ENCODE data around the gene NXT2.

GRCh38 chrX:109585488-109585887 is 48.8 kb downstream of the NXT2 start:
- TF ChIP-seq, protein P1, sequence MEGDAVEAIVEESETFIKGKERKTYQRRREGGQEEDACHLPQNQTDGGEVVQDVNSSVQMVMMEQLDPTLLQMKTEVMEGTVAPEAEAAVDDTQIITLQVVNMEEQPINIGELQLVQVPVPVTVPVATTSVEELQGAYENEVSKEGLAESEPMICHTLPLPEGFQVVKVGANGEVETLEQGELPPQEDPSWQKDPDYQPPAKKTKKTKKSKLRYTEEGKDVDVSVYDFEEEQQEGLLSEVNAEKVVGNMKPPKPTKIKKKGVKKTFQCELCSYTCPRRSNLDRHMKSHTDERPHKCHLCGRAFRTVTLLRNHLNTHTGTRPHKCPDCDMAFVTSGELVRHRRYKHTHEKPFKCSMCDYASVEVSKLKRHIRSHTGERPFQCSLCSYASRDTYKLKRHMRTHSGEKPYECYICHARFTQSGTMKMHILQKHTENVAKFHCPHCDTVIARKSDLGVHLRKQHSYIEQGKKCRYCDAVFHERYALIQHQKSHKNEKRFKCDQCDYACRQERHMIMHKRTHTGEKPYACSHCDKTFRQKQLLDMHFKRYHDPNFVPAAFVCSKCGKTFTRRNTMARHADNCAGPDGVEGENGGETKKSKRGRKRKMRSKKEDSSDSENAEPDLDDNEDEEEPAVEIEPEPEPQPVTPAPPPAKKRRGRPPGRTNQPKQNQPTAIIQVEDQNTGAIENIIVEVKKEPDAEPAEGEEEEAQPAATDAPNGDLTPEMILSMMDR (IDR thresholded peaks at IDR 0.05 in 2 of 3, conservative IDR thresholded peaks at IDR 0.05 in 1 of 3; ENCODE audit: borderline replicate concordance in 1 of 3, insufficient read depth in 1 of 3, low read depth in 2 of 3, low read length in 2 of 3), result no peak
- no peak for TF ChIP-seq ELF1 (IDR thresholded peaks at IDR 0.05; ENCODE audit: borderline replicate concordance, low read depth)
- no peak for TF ChIP-seq MAX (IDR thresholded peaks at IDR 0.05)
- no peak for TF ChIP-seq RAD21 (IDR thresholded peaks at IDR 0.05; ENCODE audit: low read depth)
- no peak for TF ChIP-seq EZH2 (IDR thresholded peaks at IDR 0.05)
- no peak for TF ChIP-seq POLR2A (IDR thresholded peaks at IDR 0.05; ENCODE audit: borderline replicate concordance, extremely low read depth, insufficient read depth, insufficient read length)
- no peak for TF ChIP-seq POLR2AphosphoS5 (IDR thresholded peaks at IDR 0.05; ENCODE audit: low read depth, low read length)
- TF ChIP-seq REST (IDR thresholded peaks at IDR 0.05; ENCODE audit: low read depth), result no peak
- TF ChIP-seq YY1 (IDR thresholded peaks at IDR 0.05; ENCODE audit: extremely low read depth, insufficient replicate concordance, low read depth, low read length), result no peak
- TF ChIP-seq ZFX (IDR thresholded peaks at IDR 0.05), result no peak
- TF ChIP-seq FOSL1 (IDR thresholded peaks at IDR 0.05; ENCODE audit: low read depth), result no peak
- TF ChIP-seq SRF (IDR thresholded peaks at IDR 0.05; ENCODE audit: low read depth), result no peak
- TF ChIP-seq, protein P2, sequence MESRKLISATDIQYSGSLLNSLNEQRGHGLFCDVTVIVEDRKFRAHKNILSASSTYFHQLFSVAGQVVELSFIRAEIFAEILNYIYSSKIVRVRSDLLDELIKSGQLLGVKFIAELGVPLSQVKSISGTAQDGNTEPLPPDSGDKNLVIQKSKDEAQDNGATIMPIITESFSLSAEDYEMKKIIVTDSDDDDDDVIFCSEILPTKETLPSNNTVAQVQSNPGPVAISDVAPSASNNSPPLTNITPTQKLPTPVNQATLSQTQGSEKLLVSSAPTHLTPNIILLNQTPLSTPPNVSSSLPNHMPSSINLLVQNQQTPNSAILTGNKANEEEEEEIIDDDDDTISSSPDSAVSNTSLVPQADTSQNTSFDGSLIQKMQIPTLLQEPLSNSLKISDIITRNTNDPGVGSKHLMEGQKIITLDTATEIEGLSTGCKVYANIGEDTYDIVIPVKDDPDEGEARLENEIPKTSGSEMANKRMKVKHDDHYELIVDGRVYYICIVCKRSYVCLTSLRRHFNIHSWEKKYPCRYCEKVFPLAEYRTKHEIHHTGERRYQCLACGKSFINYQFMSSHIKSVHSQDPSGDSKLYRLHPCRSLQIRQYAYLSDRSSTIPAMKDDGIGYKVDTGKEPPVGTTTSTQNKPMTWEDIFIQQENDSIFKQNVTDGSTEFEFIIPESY (IDR thresholded peaks at IDR 0.05; ENCODE audit: extremely low read depth, insufficient replicate concordance, low read length), result no peak
- no peak for TF ChIP-seq TCF7L2 (IDR thresholded peaks at IDR 0.05; ENCODE audit: borderline replicate concordance, extremely low read depth, insufficient read depth, insufficient read length)

Measured in HCT116 (cell line).